Endothelial cell of hepatic sinusoid (primary cell): ENCODE data around the gene ADGRB2.

Experiments
- in situ Hi-C: cut with HindIII; loops from 2 replicates; pipeline ENCODE4 v1.10.0; 2017; ENCODE audit warnings: low sequenced_read_pairs

ADGRB2 gene

DNA sequence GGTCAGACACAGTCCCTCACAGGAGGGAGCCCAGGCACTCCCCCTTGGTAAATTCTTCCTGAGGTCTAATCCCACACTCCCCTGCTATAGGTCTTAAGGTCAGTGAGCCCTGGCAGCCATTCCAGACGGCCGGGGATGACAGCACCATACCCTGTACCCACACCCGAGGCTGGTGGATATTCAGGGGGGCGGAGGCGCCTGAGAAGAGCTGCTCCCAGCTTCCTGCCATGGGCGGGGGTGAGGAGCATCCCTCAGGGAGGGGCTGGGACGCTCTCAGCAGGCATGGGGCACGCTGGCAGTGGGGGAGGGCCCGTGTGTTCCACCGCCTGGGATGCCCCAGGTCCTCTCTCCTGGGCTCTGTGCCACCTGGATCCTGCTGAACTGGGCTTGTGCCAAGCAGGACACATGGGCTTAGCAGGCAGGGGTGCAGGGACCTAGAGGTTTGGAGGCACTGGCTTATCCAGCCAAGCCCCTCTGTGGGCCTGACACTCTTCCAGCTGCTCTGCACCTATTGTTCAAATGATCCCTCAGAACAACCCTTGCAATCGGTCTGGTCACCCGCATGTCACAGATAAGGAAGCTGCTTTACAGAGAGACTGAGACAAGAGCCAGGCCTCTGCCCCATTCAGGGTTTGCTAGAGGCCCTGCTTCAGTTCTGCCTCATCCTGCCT is 5.7 kb upstream of the ADGRB2 start:
- in situ Hi-C loops, result no loop called here

DNA sequence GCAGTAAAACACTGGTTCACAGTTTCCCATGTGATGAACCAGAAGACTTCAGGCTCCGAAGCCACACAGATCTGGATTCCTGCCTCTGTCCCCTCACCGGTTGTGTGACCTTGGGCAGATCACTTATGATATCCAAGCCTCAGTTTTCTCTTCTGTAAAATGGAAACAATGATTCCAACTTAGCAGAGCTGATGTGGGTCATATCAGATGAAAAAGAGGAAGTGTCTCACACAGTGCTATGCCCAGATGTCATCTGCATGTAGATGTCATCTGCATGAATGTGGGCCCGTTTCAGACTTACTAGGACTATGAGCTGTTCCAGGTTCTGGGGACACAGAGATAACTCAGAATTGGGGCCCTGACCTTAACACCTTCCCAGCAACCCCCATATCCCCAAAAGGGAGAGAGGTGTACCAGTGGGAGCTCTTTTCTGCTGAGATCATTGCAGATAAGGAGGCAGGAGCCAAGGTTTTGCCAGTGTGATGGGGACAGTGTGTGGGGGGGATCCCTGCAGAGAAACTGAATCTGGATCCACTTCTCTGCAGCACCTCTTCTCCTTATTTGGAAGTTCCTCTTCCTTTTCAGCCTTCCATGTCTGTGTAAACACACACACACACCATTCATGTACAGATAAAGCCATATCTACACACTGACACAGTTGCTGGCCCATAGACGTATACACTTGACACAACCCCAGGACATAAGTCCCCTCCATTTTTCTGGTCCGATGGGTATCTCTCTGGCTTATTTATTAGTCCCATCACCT is 5.0 kb upstream of the ADGRB2 start:
- in situ Hi-C loops, result no loop called here

DNA sequence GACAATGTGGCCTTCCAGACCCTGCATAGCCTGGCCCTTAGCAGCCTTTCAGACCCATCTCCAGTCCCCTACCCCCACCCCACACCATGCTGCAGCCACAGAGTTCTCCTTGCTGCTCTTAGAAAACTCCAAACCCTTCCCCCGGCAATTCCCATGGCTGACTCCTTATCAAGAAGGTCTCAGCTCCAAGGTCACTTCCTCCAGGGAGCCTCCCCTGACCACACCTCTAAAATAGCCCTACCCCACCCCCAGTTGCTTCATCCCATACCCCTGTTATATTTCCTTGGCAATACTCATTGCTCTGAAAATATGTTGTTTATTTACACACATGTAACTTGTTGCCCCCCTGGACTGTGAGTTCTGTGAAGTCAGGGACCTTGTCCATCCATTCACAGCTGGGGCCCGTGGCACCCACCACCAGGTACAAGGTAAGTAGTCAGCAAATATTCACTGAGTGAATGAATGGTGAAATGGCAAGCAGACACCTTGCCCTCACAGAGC is 4.3 kb upstream of the ADGRB2 start:
- in situ Hi-C loops, result no loop called here

DNA sequence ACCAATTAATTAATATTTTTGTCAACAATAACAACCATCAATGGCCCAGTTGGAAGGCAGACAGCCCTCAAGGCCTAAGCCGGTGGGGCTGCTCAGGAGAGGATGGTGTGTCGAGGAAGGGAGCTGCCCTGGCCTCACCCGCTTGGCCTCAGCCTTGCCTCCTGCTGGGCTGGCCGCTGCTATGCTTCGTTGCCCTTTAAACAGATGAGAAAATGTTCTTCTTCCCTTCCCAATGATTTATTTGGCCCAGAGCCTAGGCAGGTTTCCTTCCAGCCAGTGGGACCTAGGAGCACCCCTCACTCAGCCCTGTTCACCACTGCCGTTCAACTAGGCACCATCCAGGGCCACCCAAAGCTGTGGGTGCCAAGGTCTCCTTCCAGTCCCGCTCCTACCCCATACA is 3.1 kb upstream of the ADGRB2 start:
- in situ Hi-C loops, result no loop called here

DNA sequence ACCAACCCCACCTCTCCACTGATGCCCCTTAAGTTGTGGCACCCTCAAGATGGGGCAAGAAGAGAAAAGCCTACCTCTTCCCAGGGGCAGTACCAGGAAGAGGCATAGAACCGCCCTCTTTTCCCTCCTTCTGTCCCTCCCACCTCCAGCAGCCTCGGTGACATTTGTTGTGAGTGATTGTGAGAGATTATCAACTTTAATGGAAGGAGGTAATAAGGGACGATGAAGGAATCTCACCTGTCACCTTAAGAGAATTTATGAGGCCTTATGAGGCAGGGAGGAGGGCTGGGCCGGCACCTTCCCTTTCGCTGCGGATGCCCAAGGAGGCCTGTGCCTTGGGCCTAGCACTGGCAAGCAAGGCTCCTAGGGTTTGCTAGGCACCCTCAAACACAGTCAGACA is 1.4 kb upstream of the ADGRB2 start:
- in situ Hi-C loops, result no loop called here

DNA sequence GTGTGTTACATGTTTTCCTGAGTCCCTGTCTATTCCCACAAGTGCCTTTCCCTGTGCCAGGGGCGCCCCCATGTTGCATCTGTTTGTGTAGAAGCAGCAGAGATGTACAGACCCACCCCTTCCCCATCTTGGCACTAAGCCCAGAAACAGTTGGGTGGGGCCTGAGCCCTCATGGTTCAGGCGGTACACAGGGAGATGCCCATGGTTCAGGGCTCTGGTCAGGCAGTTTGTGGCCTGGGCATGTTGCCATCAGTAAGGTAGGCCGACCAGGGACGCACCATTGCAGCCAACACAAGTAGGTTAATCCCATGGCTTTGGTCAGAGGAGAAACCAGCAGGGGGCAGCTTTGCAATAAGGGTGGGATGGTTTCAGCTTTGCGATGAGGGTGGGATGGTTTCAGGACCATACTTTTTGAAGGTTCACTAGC is 914 bp upstream of the ADGRB2 start:
- in situ Hi-C loops, result no loop called here

DNA sequence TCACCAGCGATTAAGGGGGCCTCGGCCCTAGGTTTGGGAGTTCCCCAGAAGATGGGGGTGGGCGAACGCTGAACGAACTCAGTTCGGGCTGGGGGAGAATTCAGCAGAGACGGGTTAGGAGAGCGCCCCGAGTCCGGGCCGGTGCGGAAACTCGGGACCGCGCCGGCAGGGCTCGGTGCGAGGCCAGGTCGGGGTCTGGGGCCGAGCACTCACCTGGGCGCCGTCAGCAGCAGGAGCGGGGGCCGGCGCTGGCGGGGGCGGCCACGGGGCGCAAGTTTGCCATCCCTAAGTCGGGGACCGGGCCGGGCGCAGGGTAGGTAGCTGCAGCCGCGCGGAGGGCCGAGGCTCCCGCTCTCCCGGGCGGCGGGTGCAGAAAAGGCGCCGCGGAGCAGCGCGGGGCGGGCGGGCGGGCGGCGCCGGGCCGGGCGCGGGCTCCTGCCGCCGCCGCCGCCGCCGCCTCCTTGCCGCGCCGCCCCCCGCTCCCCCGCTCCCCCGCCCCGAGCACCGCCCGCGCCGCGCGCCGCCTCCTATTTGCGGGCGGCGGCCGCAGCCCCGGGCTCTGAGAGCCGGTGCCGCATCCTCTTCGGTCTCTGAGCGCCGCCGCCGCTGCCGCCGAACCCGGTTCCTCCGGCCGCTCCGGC is 349 bp downstream of the ADGRB2 start:
- in situ Hi-C loops, result loop anchor here (5.0 kb wide), 1 partner anchor 91 kb away; no protein-coding TSS in a partner anchor

DNA sequence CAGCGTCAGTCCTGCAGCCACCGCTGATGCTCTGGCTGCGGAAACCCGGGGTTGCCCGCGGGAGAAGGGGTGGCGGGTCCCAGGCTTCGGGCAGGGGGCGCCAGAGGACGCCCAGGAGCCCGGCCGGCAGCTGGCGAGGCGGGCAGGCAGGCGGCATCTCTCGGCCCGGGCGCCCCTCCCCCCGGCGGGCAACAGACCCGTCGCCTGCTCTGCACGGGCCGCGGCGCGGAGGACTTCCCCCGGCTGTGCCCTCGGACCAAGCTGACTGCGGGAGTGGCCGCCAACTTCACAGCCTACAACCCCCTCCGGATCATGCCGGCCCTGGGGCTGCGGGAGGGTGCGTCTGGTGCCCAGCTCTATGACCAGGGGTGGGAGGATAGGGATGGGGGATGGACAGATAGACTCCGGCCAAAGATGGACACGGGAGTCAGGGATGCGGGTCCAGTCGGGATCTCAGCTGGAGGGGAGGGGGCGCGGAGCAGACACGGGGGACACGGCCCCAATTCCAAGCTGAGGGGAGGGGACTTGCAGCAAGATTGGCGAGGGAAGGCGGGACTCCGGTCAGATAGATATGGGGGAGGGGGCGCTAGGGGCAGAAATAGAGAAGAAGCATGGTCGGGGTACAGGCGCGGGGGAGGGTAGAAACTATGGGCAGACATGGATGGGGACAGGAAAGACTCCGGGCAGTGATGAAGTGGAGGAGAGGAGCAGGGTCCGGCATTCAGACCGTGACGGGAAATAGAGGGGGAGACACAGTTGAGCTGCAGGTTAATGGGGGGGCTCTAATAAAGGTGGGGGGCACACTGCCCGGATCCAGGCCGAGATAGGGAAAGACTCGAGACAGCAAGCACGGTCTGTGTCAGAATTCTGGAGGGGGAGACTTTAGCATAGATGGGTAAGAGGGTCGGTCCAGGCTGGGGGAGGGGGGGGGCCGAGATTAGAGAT is 1.1 kb downstream of the ADGRB2 start:
- in situ Hi-C loops, result loop anchor here (5.0 kb wide), 1 partner anchor 91 kb away; no protein-coding TSS in a partner anchor

DNA sequence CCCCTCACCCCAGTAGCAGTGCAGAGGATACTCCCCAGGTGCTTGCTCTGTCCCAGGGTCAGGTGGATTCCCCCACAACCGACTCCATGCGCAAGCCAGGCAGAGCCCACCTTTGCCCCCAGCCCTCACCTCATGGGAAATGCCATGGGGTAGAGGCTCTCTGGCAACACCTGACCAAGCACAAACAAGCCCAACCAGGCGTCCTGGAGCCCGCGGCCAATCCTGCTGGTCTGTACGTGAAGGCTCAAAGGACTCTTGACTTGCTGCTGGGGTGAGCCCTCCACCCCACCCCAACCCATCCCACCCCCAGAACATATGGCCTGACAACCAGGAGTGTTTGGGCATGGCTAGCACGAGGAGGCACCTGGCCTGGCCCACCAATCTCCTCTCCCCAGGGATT is 1.8 kb downstream of the ADGRB2 start:
- in situ Hi-C loops, result loop anchor here (5.0 kb wide), 1 partner anchor 90 kb away; no protein-coding TSS in a partner anchor

DNA sequence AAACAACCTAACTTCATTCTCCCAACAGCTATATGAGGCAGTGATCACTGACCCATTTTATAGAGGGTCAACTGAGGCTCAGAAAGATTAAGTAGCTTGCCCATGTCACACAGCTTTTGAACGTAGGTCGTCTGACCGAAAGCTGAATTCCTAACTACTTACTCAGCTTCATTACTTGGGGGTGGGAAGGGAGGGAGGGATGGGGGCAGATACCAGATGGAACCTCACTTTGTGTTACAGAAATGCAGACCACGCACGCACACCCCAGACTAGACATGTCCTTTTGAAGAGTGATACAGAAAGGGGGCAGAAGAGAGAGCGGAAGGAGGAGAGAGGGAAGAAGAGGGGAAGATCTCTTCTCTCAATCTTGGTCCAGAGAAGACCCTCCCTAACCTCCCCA is 2.3 kb downstream of the ADGRB2 start:
- in situ Hi-C loops, result loop anchor here (5.0 kb wide), 1 partner anchor 90 kb away; no protein-coding TSS in a partner anchor

DNA sequence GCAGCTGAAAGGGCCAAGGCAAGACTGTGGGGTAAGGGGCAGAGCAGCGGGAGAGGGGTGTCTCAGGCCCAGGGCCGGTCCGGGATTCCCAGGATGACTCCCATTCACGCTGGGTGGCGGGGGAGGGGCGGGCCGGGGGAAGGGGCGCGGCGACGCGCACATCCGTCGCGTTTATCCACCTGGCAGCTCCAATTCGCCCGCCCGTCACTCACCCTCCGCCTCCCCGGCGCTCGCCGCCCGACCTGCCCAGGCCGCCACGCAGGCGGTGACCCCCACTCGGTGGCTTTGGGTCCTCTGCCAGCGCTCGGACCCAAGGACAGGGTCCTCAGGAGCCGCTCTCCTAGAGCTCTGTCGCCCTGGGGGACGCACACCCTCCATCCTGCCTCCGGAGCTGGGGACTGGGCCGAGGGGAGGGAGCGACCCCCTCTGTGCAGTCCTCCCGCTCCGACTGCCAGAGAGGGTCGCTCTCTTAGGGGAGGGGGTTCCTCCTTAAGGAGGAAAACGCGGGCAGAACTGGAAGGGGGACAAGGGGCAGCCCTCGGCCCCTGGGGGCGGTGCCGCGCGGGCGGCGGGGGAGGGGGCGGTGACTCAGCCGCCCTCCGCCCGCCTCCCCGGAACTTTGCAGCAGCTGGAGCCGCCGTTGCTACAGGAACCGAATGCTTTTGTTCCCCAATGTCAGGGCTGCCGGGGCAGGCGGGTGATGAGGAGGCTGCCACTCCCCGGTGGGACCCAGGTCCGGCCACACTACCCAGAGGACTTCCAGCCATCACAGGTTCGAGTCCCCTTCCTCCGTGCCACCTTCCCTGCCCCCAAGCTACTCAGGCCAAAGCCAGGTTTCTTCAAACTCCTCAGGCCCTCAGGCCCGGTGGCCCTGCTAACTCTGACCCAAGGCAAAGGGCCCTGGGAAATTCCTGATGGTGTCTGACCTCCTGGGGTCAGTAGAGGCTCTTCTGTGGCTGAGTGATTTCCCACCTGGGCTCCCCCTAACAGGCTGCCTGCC is 3.4 kb downstream of the ADGRB2 start:
- in situ Hi-C loops, result loop anchor here (5.0 kb wide), 1 partner anchor 88 kb away; no protein-coding TSS in a partner anchor

DNA sequence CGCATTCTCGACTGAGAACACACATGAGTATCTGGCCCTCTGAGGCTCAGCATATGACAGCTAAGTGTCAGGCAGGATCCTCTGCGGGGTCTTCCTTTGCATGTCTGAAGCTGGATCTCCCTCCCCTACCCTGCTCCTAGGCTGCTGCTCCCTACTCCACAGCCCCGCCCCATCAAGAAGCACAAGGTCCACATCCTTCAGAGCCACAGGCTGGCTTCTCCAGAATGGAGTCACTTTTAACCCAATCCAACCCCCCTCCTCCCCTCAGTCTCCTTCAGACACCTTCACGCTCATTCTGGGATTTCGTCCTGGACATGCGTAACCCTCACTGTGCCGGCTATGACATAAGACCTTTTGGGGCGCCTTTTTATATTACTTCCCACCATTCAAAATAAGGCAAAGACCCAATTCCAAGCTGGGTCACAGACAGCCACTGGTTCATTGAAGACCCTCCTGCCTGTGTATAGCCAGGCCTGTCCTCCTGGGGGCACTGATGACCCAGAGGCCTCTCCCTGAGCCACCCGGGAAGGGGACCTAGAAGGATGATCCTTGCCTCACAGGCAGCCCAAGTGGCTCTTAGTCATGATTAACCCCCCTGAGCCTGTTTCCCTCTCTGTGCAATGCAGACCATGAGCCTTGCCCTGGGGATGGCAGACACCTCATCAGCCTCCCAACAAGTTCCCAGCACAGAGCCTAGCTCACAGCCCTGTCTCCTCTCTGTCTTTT is 4.7 kb downstream of the ADGRB2 start:
- in situ Hi-C loops, result loop anchor here (5.0 kb wide), 1 partner anchor 87 kb away; no protein-coding TSS in a partner anchor

DNA sequence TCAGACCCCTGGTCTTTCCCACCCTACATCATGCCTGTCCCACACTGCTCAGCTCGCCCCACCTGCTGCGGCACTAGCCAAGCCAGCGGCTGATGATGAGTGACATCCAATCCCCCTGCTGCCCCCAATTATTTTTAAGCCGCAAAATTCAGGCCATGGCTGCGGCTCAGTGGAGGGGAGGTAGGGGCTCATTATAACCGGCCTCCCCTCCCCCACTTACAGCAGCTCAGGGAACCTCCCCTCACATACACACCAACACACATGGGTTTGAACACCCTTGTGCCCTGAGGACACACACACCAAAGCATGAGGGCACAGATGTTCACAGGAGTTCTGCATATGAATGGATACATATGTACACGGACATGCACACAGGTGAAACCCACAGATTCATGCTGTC is 5.3 kb downstream of the ADGRB2 start:
- in situ Hi-C loops, result no loop called here

DNA sequence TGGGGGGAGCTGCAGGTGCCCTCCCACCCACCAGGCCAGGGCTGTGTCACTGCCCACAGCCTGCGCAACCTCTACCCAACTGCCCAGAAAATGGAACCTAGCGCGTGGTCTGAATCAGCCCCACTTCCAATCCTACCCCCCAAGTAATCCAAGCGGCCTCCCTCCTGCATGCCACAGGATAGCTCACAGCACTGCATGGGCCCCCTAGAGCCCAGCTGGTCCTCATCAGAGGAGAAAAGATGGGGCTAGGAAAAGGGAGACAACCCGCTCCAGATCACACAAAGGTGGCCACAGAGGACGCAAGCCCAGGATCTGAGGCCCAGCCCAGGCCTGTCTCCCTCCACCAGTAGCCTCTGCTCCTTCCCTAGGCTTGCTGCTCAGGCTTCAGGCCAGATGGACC is 6.2 kb downstream of the ADGRB2 start:
- in situ Hi-C loops, result no loop called here

DNA sequence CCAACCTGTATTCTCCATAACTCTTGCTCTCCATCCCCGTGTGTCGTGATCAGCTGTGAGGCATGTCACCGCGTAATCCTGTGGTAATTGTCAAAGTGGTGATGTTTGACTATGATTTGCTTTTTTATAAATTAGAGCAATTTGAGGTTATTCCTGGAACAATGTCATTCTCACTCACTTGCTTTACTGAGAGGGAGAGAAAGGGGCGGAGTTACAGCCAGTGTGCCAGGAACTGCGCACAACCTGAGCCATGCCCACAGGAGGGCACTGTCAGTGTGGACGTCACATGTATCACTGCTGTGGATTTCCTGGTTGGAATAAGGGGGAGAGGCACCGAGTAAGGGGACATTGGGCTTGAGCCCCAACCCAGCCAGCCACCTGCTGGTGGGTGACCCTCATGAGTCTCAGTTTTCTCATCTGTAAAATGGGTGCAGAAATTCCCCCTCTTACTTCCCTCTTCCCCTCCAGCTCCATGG is 6.9 kb downstream of the ADGRB2 start:
- in situ Hi-C loops, result no loop called here

DNA sequence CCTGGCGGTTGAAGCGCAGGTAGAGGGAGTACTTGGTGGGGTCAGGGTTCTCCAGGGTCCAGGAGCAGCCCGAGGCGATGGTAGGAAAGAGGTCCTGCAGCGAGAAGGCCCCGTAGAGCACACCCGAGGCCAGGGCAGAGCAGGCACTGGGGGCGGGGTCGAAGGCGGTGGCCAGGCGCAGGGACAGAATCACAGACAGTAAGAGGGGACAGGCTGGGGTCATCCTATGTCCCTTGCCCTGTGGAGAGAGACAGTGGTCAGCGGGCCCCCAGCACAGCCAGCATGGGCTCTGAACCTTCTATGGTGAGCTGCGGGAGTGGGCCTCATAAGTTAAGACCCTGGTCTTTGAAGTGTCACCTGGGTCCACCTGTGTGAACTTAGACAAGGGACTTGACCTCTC is 7.6 kb downstream of the ADGRB2 start:
- in situ Hi-C loops, result no loop called here

DNA sequence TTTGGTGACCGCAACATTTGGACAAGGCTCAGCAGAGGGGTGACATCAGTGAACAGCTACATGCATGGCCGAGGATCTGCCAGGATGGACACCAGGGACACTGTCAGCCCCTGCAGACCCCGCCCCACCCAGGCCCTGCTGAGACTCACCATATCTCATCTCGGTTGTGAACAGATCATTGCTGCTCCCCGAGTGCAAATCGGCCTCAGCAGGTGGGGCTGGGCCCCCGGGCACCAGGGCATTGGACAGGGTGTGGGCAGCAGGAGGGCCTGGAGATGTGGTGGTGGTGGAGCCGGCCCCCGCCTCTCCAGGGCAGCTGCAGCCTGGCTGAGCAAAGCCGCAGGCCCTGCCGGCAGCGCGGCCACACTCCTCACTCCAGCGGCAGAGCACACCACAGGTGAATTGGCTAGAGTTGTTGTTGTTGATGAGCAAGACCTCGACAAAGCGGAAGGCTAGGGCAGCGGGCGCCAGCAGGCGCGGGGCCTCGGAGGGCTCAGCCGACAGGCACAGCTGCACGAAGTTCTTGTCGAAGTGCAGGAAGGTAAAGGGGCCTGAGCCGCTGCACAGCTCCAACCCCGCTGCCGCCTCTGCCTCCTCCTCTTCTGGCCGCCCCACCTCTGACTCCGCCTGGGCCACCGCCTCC is 8.2 kb downstream of the ADGRB2 start:
- in situ Hi-C loops, result no loop called here

DNA sequence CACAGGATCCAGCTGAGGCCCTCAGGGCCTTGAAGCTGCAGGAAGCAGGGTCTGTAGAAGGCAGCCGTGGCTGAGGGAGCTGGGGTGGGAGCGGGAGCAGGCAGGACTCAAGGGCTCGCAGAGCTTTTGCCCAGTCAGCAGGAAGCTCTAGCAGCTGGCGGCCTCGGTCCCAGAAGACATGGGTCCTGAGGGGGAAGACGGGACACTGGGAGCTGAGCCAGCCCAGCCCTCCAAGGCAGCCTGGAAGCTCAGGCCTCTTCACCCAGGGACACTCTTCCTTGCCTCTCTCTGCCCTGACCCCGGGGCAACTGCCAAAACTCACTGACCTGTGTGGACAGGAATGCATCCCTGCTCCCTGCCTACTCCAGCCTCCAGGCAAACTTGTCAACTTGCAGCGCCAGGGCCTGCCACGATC is 8.9 kb downstream of the ADGRB2 start:
- in situ Hi-C loops, result no loop called here
